HEK293T (cell line): ENCODE data around the gene DNAH3.

ENCODE experiments used
- CTCF ChIA-PET: fragments of 350-600 bp; formaldehyde crosslinking; extraction: SDS; loops from one replicate; lab custom pipeline; 2021; ENCODE audit warnings: antibody characterized with exemption, inconsistent platforms; lab: Yijun Ruan, JAX
- POLR2A ChIA-PET: fragments of 350-600 bp; formaldehyde crosslinking; extraction: SDS; loops from one replicate; lab custom pipeline; 2020; ENCODE audit warnings: antibody characterized with exemption, inconsistent platforms; lab: Yijun Ruan, JAX
- DNase-seq: peaks from one replicate; pipeline ENCODE4 v3.0.0; 2012; ENCODE audit warnings: mixed read lengths; ENCODE audit errors: extremely low spot score
- ARNT ChIP-seq: fragments of 450-650 bp; IDR thresholded peaks from 2 replicates; pipeline ENCODE4 v1.6.1; 2017; ENCODE audit warnings: mild to moderate bottlenecking
- BHLHE40 ChIP-seq: fragments of 450-650 bp; IDR thresholded peaks from 2 replicates; pipeline ENCODE4 v1.6.1; 2016; ENCODE audit warnings: mild to moderate bottlenecking, moderate library complexity, borderline replicate concordance
- CTBP1 ChIP-seq: fragments of 450-650 bp; IDR thresholded peaks from 2 replicates; pipeline ENCODE4 v1.6.1; 2016; ENCODE audit warnings: borderline replicate concordance
- ELF4 ChIP-seq: fragments of 450-650 bp; IDR thresholded peaks from 2 replicates; pipeline ENCODE4 v1.6.1; 2017; ENCODE audit warnings: antibody characterized with exemption
- FOXA1 ChIP-seq: fragments of 450-650 bp; IDR thresholded peaks from 2 replicates; pipeline ENCODE4 v1.6.1; 2016; ENCODE audit warnings: mild to moderate bottlenecking
- FOXK2 ChIP-seq: fragments of 450-650 bp; IDR thresholded peaks from 2 replicates; pipeline ENCODE4 v1.6.1; 2016; ENCODE audit warnings: mild to moderate bottlenecking
- FOXM1 ChIP-seq: fragments of 450-650 bp; IDR thresholded peaks from 2 replicates; pipeline ENCODE4 v1.6.1; 2017; ENCODE audit warnings: mild to moderate bottlenecking, borderline replicate concordance
- HDGF ChIP-seq: fragments of 450-650 bp; IDR thresholded peaks from 2 replicates; pipeline ENCODE4 v1.6.1; 2017; ENCODE audit warnings: antibody characterized with exemption, borderline replicate concordance
- L3MBTL2 ChIP-seq: fragments of 450-650 bp; conservative IDR thresholded peaks from 2 replicates; pipeline ENCODE4 v1.6.1; 2016; ENCODE audit warnings: mild to moderate bottlenecking
- LEF1 ChIP-seq: fragments of 450-650 bp; IDR thresholded peaks from 2 replicates; pipeline ENCODE4 v1.6.1; 2017; ENCODE audit warnings: mild to moderate bottlenecking, borderline replicate concordance
- NFRKB ChIP-seq: fragments of 450-650 bp; IDR thresholded peaks from 2 replicates; pipeline ENCODE4 v1.6.1; 2016; ENCODE audit warnings: mild to moderate bottlenecking, moderate library complexity
- SP1 ChIP-seq: fragments of 450-650 bp; IDR thresholded peaks from 2 replicates; pipeline ENCODE4 v1.6.1; 2017
- SUZ12 ChIP-seq: fragments of 450-650 bp; IDR thresholded peaks from 2 replicates; pipeline ENCODE4 v1.6.1; 2016; ENCODE audit warnings: mild to moderate bottlenecking
- TARDBP ChIP-seq: fragments of 450-650 bp; IDR thresholded peaks from 2 replicates; pipeline ENCODE4 v1.6.1; 2016
- ZNF384 ChIP-seq: fragments of 450-650 bp; IDR thresholded peaks from 2 replicates; pipeline ENCODE4 v1.6.1; 2016
- TF ChIP-seq, protein P1 (sequence below): fragments of 450-650 bp; IDR thresholded peaks from 2 replicates; pipeline ENCODE4 v1.6.1; 2016

The DNAH3 gene

GRCh38 chr16:21162661-21163151 is 12.1 kb upstream of the DNAH3 start:
- ChIA-PET CTCF (no interaction called here), POLR2A (interaction anchor here (1.4 kb wide), 1 partner anchor 356 kb away, joined by 3 read pairs; the partner anchor contains the start of genes ERI2 and REXO5)
- TF ChIP-seq FOXK2, result no peak
- TF ChIP-seq FOXM1, result no peak
- TF ChIP-seq SP1, result no peak
- no peak for TF ChIP-seq HDGF
- no peak for TF ChIP-seq CTBP1
- no peak for DNase-seq

DNA sequence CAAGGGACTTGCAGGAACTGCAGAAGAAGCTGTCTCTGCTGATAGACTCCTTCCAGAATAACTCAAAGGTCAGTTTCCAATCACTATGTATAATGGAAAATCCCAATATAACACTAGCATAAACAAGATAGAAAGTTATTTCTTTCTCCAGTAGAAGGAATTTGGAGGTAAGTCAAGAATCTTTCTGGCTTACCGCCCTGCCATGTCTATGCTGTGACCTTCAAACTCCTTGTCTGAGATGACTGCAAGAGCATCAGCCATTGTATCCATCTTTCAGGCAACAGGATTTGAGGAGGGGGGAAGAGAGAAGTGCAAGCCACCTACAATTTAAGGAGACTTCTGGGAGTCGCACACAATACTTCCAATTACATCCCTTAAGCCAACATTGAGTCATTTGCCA is 10.6 kb upstream of the DNAH3 start:
- DNase-seq, result no peak
- ChIA-PET POLR2A (interaction anchor here (0.5 kb wide), 1 partner anchor 69 kb away, joined by 3 read pairs; no protein-coding TSS in a partner anchor), CTCF (interaction anchor here (1.8 kb wide), 1 partner anchor 140 kb away, joined by 7 read pairs; no protein-coding TSS in a partner anchor)
- no peak for TF ChIP-seq ARNT
- no peak for TF ChIP-seq L3MBTL2
- TF ChIP-seq, protein P1, sequence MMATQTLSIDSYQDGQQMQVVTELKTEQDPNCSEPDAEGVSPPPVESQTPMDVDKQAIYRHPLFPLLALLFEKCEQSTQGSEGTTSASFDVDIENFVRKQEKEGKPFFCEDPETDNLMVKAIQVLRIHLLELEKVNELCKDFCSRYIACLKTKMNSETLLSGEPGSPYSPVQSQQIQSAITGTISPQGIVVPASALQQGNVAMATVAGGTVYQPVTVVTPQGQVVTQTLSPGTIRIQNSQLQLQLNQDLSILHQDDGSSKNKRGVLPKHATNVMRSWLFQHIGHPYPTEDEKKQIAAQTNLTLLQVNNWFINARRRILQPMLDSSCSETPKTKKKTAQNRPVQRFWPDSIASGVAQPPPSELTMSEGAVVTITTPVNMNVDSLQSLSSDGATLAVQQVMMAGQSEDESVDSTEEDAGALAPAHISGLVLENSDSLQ, result no peak
- TF ChIP-seq SUZ12, result no peak
- no peak for TF ChIP-seq LEF1
- TF ChIP-seq ZNF384, result no peak
- TF ChIP-seq FOXM1, result no peak
- no peak for TF ChIP-seq HDGF
- no peak for TF ChIP-seq SP1
- TF ChIP-seq FOXK2, result no peak
- no peak for TF ChIP-seq BHLHE40

- CTCF ChIA-PET, result interaction anchor here (0.8 to 1.8 kb wide), 2 partner anchors 28 to 140 kb away, joined by 3 to 7 read pairs; no protein-coding TSS in a partner anchor
- TF ChIP-seq BHLHE40 (no peak), FOXK2 (no peak), ELF4 (no peak), TARDBP (no peak), FOXA1 (no peak)
- TF ChIP-seq, protein P1, result no peak
- no peak for DNase-seq
- POLR2A ChIA-PET, result no interaction called here
Observed at GRCh38 chr16:21160276-21160675, 9.6 kb upstream of the DNAH3 start.

DNA sequence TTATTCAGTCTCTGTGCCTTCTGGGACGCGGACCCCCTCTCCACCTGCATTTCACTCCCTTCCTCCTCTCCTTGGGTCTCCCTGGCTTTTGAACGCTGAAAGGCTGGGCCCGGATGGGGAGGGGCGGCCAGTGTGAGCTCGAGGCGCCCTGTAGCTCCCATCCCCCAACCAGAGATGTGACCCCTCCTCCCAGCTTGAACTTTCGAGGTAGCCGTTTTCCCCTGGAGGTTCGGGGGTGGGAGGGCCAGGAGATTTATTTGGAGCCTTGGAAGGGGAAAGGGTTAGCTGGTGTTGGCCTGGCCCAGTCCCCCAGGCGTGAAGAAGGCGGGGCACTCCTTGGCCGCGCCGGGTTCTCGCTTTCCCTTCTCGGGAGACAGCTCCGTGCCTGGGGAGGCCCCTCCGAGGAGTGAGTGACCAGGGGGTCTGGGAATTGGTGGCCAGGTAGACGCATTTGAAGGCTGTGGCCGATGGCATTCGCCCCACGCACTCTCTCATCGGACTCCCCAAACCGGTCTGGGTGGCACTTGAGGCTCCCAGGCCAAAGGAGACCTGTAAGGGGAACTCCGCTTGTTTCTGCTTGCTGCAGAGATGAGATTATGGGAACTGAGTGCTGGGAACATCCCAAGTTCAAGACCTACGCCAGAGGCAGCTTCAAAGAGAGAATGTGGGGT is 8.8 kb upstream of the DNAH3 start:
- TF ChIP-seq, protein P1, result no peak
- TF ChIP-seq ELF4 (no peak), FOXK2 (no peak), ARNT (no peak), SP1 (no peak), CTBP1 (no peak), SUZ12 (no peak), TARDBP (no peak), HDGF (no peak), BHLHE40 (no peak), FOXM1 (no peak)
- POLR2A ChIA-PET, result interaction anchor here (3.5 kb wide), 1 partner anchor 142 kb away, joined by 17 read pairs; no protein-coding TSS in a partner anchor
- no peak for DNase-seq
- CTCF ChIA-PET, result interaction anchor here (0.5 to 1.8 kb wide), 3 partner anchors 29 to 141 kb away, joined by 3 to 7 read pairs (median 7); no protein-coding TSS in a partner anchor

GRCh38 chr16:21158208-21159110 is 7.8 kb upstream of the DNAH3 start, which contains the start of gene LDAF1:
TSS of gene LDAF1 (plus strand) at chr16:21158674. CDS start at chr16:21161183, 2,509 bp downstream.
- peak; percentile 85 for DNase-seq
- POLR2A ChIA-PET, result interaction anchor here (0.7 to 3.5 kb wide), 2 partner anchors 39 to 143 kb away, joined by 3 to 17 read pairs; no protein-coding TSS in a partner anchor
- no peak for TF ChIP-seq ARNT
- TF ChIP-seq FOXK2, result no peak
- no peak for TF ChIP-seq ZNF384
- TF ChIP-seq FOXM1, result no peak
- TF ChIP-seq CTBP1, result no peak
- TF ChIP-seq BHLHE40, result no peak
- no peak for TF ChIP-seq SP1
- no peak for TF ChIP-seq SUZ12
- no peak for TF ChIP-seq HDGF
- CTCF ChIA-PET, result interaction anchor here (0.5 to 2.3 kb wide), 3 partner anchors 30 to 142 kb away, joined by 3 to 10 read pairs (median 7); no protein-coding TSS in a partner anchor

GRCh38 chr16:21157632-21158031 is 7.0 kb upstream of the DNAH3 start:
- TF ChIP-seq SUZ12, result no peak
- TF ChIP-seq FOXA1, result no peak
- no peak for TF ChIP-seq L3MBTL2
- no peak for TF ChIP-seq LEF1
- TF ChIP-seq FOXK2, result no peak
- TF ChIP-seq, protein P1, result no peak
- TF ChIP-seq NFRKB, result no peak
- TF ChIP-seq TARDBP, result no peak
- TF ChIP-seq FOXM1, result no peak
- TF ChIP-seq HDGF, result no peak
- ChIA-PET CTCF (interaction anchor here (0.6 to 2.3 kb wide), 3 partner anchors 31 to 143 kb away, joined by 5 to 10 read pairs (median 7); no protein-coding TSS in a partner anchor), POLR2A (interaction anchor here (0.7 to 3.5 kb wide), 2 partner anchors 40 to 143 kb away, joined by 3 to 17 read pairs; no protein-coding TSS in a partner anchor)
- DNase-seq, result no peak
